Measurements from ENCODE around the gene CARS1.

The CARS1 gene

DNA sequence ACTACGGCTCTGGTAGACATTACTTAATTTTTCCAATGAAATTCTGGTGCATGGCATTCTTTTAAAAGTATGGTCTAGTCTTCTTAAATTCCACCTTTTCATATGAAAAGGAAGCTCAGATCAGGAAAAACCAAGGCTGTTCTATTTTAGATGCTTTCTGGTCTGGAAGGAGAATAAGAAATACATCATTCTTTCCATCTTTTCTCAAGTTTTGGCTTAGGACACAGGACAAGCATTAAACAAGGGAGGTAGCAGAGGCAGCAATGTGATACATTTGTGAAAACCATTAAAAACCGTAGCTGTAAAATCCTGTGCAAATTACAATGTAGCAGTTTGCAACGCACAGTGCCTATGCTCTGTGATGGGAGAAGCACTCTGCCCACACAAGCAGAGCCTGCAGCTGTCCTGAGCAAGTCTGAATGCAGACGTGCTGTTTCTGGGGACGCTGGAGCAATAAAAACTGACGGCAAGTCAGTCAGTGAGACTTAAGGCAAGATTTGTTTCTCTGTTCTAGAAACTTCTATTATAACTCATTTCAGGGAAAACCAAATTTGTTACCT is 88.8 kb downstream of the CARS1 start:
- Histone ChIP-seq H2AFZ (ENCODE audit: low read length) (no peak overlapping the region), H3K4me2 (ENCODE audit: low read depth, low read length, poor library complexity, severe bottlenecking) (no peak overlapping the region), H3K36me3 (ENCODE audit: insufficient read depth, low read length) (peaks cover 98% of the 10 kb centered on the region), H3K79me2 (ENCODE audit: insufficient read depth, low read length) (peaks cover 62% of the 10 kb centered on the region; the same call in 1 of the 2 replicates), H3K27me3 (ENCODE audit: insufficient read depth, low read length, poor library complexity, severe bottlenecking) (no peaks in the 10 kb centered on the region), H3F3A (ENCODE audit: low read depth) (no peaks in the 10 kb centered on the region), H3K4me1 (ENCODE audit: insufficient read depth, low read length, poor library complexity, severe bottlenecking) (no peaks in the 10 kb centered on the region), H3K9me3 (ENCODE audit: insufficient read depth, low read depth, low read length) (no peaks in the 10 kb centered on the region), H4K20me1 (ENCODE audit: insufficient read depth, low read length, poor library complexity, severe bottlenecking) (peaks cover 32% of the 10 kb centered on the region), H3K9ac (ENCODE audit: low read depth, low read length, poor library complexity, severe bottlenecking) (no peak overlapping the region), H3K4me3 (ENCODE audit: low read length, poor library complexity, severe bottlenecking) (no peak overlapping the region), H3K9me2 (replicated peaks; ENCODE audit: low read depth, low read length) (no peaks in the 10 kb centered on the region)
- no peak for TF ChIP-seq EZH2phosphoT487 (IDR thresholded peaks at IDR 0.05; ENCODE audit: borderline replicate concordance)
- TF ChIP-seq, protein P1, sequence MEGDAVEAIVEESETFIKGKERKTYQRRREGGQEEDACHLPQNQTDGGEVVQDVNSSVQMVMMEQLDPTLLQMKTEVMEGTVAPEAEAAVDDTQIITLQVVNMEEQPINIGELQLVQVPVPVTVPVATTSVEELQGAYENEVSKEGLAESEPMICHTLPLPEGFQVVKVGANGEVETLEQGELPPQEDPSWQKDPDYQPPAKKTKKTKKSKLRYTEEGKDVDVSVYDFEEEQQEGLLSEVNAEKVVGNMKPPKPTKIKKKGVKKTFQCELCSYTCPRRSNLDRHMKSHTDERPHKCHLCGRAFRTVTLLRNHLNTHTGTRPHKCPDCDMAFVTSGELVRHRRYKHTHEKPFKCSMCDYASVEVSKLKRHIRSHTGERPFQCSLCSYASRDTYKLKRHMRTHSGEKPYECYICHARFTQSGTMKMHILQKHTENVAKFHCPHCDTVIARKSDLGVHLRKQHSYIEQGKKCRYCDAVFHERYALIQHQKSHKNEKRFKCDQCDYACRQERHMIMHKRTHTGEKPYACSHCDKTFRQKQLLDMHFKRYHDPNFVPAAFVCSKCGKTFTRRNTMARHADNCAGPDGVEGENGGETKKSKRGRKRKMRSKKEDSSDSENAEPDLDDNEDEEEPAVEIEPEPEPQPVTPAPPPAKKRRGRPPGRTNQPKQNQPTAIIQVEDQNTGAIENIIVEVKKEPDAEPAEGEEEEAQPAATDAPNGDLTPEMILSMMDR (conservative IDR thresholded peaks at IDR 0.05; ENCODE audit: low read length), result no peak

GRCh38 chr11:2964782-2965181 is 92.4 kb downstream of the CARS1 start:
- Histone ChIP-seq H3K27me3 (ENCODE audit: insufficient read depth, low read length, poor library complexity, severe bottlenecking) (no peaks in the 10 kb centered on the region), H3K4me1 (ENCODE audit: insufficient read depth, low read length, poor library complexity, severe bottlenecking) (no peaks in the 10 kb centered on the region), H3K9me3 (ENCODE audit: insufficient read depth, low read depth, low read length) (no peaks in the 10 kb centered on the region), H3K36me3 (ENCODE audit: insufficient read depth, low read length) (peaks cover 96% of the 10 kb centered on the region), H3K9ac (ENCODE audit: low read depth, low read length, poor library complexity, severe bottlenecking) (no peak overlapping the region), H3K4me2 (ENCODE audit: low read depth, low read length, poor library complexity, severe bottlenecking) (no peak overlapping the region), H4K20me1 (ENCODE audit: insufficient read depth, low read length, poor library complexity, severe bottlenecking) (peaks cover 19% of the 10 kb centered on the region), H3K4me3 (ENCODE audit: low read length, poor library complexity, severe bottlenecking) (no peak overlapping the region), H3K9me2 (replicated peaks; ENCODE audit: low read depth, low read length) (no peaks in the 10 kb centered on the region), H3F3A (ENCODE audit: low read depth) (no peaks in the 10 kb centered on the region), H3K79me2 (ENCODE audit: insufficient read depth, low read length) (peaks cover 64% of the 10 kb centered on the region; the same call in 1 of the 2 replicates), H2AFZ (ENCODE audit: low read length) (no peak overlapping the region)
- TF ChIP-seq EZH2phosphoT487 (IDR thresholded peaks at IDR 0.05; ENCODE audit: borderline replicate concordance), result no peak
- TF ChIP-seq, protein P1 (conservative IDR thresholded peaks at IDR 0.05; ENCODE audit: low read length), result no peak

GRCh38 chr11:2963761-2964160 is 93.5 kb downstream of the CARS1 start:
- no peaks in the 10 kb centered on the region for H3K4me1 ChIP-seq (ENCODE audit: insufficient read depth, low read length, poor library complexity, severe bottlenecking)
- H3K4me3 ChIP-seq (ENCODE audit: low read length, poor library complexity, severe bottlenecking), result no peak overlapping the region
- no peak overlapping the region for H3K9ac ChIP-seq (ENCODE audit: low read depth, low read length, poor library complexity, severe bottlenecking)
- peaks cover 19% of the 10 kb centered on the region for H4K20me1 ChIP-seq (ENCODE audit: insufficient read depth, low read length, poor library complexity, severe bottlenecking)
- H3K79me2 ChIP-seq (ENCODE audit: insufficient read depth, low read length), result peaks cover 63% of the 10 kb centered on the region; the same call in 1 of the 2 replicates
- TF ChIP-seq, protein P1 (conservative IDR thresholded peaks at IDR 0.05; ENCODE audit: low read length), result no peak
- TF ChIP-seq EZH2phosphoT487 (IDR thresholded peaks at IDR 0.05; ENCODE audit: borderline replicate concordance), result no peak
- no peaks in the 10 kb centered on the region for H3K27me3 ChIP-seq (ENCODE audit: insufficient read depth, low read length, poor library complexity, severe bottlenecking)
- H3K9me2 ChIP-seq (replicated peaks; ENCODE audit: low read depth, low read length), result no peaks in the 10 kb centered on the region
- H3K9me3 ChIP-seq (ENCODE audit: insufficient read depth, low read depth, low read length), result no peaks in the 10 kb centered on the region
- H3K4me2 ChIP-seq (ENCODE audit: low read depth, low read length, poor library complexity, severe bottlenecking), result no peak overlapping the region
- H2AFZ ChIP-seq (ENCODE audit: low read length), result no peak overlapping the region
- H3F3A ChIP-seq (ENCODE audit: low read depth), result no peaks in the 10 kb centered on the region
- peaks cover 96% of the 10 kb centered on the region for H3K36me3 ChIP-seq (ENCODE audit: insufficient read depth, low read length)
